Measurements from ENCODE around the gene SFSWAP.

- TF ChIP-seq CTCF (IDR thresholded peaks at IDR 0.05) (no peak), POLR2A (IDR thresholded peaks at IDR 0.05) (no peak)
These were observed 83.7 kb downstream of the SFSWAP start for GRCh38 chr12:131794573-131794972.

All from adrenal gland (tissue), 5 donors.